PFSK-1 (cell line): ENCODE measurements around the gene KCNMA1.

ENCODE experiments used
- POLR2AphosphoS5 ChIP-seq: IDR thresholded peaks from 2 replicates; pipeline ENCODE4 v1.6.1; 2012; ENCODE audit warnings: low read depth, mild to moderate bottlenecking, control low read depth, low read length, moderate library complexity
- TAF1 ChIP-seq: IDR thresholded peaks from 2 replicates; pipeline ENCODE4 v1.6.1; 2012; ENCODE audit warnings: low read length, control low read depth, borderline replicate concordance; ENCODE audit not compliant: insufficient read depth

DNA sequence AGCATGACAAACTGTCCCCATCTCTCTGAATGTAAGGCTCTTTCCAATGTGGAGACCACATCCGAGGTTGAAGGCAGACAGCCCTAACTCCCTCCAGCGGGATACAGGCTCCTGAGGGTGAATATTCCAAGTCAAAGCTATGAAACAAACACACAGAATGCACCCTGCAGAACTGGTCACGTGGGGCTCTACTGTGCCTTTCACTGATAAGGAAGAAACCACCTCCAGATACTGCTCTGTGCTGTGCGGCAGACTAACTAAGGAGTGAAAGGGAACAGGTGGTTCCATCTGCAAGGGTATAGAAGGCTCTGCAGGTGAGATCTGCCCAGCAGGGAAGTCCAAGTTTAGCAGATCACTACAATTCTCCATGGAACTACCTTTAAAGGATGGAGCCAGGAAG lies 534.4 kb downstream of the KCNMA1 start:
- TF ChIP-seq TAF1 (no peak), POLR2AphosphoS5 (no peak)
